Mammary epithelial cell (primary cell): ENCODE results near the gene PNLIPRP1.

ENCODE experiments used
- CTCF ChIP-seq, 2 donors: IDR thresholded peaks in 1 of 2; conservative IDR thresholded peaks in 1 of 2; 2 replicates each; pipeline ENCODE4 v1.5.1; 2011 to 2012; ENCODE audit warnings: inconsistent platforms in 2 of 2, low read length in 2 of 2, mild to moderate bottlenecking in 2 of 2, control low read depth in 1 of 2, low read depth in 1 of 2; ENCODE audit not compliant: insufficient read depth in 1 of 2; ENCODE audit errors: extremely low read depth in 1 of 2
- EZH2 ChIP-seq: IDR thresholded peaks from 2 replicates; pipeline ENCODE4 v1.6.1; 2012; ENCODE audit warnings: low read length, inconsistent platforms, borderline replicate concordance

DNA sequence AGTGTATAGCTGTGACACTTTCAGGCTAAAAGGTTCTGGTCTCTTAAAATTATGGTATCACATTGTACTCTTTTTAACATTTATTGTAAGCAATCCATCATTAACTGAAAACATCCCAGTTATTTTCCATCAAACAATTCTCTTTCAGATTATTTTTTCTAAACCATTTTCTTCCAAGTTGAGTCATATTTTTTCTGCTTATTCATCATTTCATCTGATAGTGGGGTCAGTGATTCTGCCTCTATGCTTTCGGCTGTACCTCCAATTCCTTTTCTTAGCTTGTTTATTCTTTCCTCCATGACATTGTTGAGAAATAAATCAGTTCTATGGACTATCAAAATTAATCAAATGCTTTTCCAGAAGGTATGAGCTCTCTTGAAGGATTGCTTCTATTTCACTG lies 45.6 kb upstream of the PNLIPRP1 start:
- TF ChIP-seq CTCF (conservative IDR thresholded peaks at IDR 0.05 in 1 of 2, IDR thresholded peaks at IDR 0.05 in 1 of 2; ENCODE audit: extremely low read depth in 1 of 2, insufficient read depth in 1 of 2, low read depth in 1 of 2, low read length in 2 of 2) = no peak
- no peak for TF ChIP-seq EZH2
